HG02852 (cell line): Measurements from ENCODE around the gene ARL11.
A peak's percentile ranks its signal among the peaks of the same experiment; 100 is the strongest.
"Not testable (repeated sequence)": the region's sequence is repeated elsewhere in the genome, so short reads cannot be mapped to it uniquely, and the experiment has no call there.

ENCODE experiments used
- ATAC-seq: cut with Tn5 transposase; IDR thresholded peaks from one replicate; pipeline ENCODE4 v1.9.1; 2021; ENCODE audit warnings: mild to moderate bottlenecking, moderate library complexity; ENCODE audit not compliant: unreplicated experiment

ARL11 gene

GRCh38 chr13:49612042-49612441, 16.3 kb upstream of the ARL11 start:
- not testable (repeated sequence) for ATAC-seq

DNA sequence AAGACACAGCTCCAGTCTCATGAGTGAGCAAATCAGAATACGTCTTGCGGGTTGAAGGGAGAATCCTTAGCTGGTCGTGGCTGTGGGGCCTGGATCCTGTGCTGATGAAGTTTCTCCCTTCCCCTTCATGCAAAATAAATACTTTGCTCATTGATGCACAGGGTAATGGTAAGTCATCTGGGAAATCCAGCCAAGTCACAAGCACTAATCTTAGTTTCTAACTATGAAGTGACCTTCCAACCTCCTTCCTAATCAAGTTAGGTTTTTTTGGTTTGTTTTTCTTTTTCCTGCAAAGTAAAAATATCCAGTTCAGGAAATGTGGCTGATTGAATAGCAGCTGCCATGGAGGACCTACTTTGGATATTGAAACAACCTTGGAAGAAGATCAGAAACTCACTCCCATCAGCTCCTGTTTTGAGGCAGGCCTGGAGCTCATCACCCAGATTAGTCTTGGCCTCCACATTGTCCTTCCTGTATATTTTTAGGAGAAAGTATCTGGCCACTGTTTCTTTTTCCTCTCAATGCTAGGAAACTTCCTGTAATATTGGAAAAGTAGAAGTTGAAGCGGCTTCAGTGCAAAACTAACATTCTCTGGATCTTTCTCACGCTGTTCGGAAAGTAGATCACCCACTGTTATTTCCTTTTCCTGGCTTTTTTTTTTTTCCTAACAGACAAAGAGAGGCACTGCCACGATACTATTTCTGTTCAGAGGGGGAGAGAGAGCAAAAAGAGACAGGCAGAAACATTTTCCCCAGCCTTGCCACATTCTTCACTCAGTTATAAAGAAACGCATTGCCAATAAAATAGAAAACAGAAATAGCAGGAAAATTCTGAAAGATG, 12.3 kb upstream of the ARL11 start:
- no peak for ATAC-seq

DNA sequence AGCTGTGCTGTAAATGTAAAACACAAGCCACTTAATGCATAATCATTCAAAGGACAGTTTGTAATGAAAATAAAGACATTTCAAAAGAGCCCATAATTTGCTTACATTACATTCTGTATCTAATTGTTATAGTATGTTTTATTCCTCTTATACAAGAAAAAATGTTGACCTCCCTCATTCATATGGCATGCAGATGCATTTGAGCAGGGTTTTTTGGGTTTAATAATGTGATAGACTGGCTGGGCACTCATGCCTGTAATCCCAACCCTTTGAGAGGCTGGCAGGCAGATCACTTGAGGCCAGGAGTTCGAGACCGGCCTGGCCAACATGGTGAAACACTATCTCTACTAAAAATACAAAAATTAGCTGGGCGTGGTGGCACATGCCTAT, 11.6 kb upstream of the ARL11 start:
- ATAC-seq: no peak

DNA sequence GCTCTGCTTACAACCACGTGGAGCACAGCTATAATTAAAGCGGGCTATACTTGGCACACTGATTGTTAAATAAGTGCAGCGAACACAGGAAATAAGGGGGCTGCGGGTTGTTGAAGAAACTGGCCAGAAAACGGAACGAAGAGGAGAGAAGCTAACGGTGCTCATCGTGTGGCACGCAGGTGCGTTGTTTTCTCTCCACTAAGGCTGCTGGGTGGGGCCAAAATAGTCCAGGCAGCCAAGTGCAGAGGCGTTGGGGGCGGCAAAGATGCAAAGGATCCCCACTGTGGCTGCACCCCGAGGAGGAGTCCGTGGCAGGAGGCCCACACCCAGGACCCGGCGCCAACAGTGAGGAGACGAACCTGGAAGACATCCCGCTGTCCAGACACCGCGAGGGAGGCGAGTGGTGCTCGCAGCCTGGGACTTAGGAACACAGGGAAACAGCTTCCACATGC, 8.1 kb upstream of the ARL11 start:
- peak; percentile 94 for ATAC-seq

DNA sequence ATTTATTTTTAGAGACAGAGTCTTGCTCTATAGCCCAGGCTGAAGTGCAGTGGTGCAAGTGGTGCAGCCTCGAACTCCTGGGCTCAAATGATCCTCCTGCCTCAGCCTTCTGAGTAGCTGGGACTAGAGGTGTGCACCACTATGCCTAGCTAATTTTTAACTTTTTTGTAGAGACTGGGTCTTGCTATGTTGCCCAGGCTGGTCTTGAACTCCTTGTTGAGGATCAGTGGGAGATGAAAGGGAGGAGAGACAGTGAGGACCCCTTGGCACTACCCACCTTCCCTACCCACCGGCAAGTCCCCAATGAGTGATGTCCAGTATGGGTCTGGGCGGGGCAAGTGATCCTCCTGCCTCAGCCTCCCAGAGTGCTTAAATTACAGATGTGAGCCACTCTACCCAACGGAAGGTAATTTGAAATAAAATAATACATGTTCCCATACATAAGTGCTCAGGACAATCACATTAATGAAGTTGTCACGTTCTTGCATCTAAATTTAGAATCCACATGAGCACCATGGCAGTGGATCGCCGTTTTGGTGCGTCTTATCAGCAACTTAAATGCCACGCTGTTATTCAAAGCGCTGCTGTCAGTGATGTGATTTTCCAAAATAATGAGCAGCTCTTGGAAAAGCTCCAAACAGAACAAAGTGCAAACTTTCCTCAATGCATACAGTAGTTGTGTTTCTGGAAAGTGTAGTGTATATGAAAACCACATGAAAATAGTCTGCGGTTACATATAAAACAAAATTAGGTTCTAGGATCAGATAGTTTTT, 5.9 kb upstream of the ARL11 start:
- no peak for ATAC-seq

DNA sequence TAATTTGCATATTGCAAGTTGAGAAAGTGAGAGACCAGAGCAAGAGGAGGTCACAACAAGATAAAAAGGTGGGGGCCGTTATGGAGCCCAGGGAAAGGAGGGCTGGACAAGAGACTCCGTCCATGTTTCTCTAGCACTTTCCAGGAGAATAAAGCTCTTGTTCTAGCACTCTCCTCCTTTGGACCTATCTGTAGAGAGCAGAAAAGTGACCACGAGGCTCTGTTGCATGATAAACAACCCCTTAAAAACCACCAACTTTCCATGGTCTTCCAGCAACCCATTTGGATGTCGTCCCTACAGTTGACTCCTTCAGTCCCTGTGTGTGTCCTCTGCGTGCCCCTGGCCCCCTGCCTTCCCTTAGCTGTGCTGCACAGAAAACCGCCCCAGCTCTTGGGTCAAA, 4.1 kb upstream of the ARL11 start:
- no peak for ATAC-seq

DNA sequence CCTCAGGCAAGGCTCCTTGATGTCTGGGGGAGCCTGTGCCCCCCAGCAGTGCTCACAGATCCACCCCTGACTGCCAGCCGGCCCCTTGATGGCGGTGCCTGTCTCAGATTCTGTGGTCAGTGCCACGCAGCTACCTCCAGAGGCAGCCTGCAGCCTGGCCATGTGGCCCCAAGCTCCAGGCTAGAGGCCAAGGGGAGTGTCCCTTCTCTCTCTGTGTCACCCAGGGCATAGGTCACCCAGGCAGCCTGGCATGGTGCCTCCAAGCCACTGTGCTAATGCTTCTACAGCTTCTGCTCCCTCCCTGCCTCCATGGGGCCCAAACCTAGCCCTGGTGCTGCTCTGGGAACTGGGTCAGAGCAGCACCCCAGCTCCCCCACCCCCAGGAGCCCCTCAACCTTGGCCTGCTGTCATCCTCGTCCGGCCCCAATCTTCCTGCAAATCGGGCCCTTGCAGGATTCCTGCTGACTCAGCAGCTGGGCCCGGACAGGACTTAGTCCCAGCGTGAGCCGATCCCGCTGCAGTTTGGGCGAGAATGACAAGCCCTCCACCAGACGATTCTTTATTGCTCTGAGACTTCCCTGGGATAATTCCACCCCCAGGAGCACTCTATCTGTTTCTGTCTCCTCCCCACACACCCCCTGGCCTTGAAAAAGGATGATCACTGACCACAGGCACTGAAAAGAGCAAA, 2.8 kb upstream of the ARL11 start:
- no peak for ATAC-seq

DNA sequence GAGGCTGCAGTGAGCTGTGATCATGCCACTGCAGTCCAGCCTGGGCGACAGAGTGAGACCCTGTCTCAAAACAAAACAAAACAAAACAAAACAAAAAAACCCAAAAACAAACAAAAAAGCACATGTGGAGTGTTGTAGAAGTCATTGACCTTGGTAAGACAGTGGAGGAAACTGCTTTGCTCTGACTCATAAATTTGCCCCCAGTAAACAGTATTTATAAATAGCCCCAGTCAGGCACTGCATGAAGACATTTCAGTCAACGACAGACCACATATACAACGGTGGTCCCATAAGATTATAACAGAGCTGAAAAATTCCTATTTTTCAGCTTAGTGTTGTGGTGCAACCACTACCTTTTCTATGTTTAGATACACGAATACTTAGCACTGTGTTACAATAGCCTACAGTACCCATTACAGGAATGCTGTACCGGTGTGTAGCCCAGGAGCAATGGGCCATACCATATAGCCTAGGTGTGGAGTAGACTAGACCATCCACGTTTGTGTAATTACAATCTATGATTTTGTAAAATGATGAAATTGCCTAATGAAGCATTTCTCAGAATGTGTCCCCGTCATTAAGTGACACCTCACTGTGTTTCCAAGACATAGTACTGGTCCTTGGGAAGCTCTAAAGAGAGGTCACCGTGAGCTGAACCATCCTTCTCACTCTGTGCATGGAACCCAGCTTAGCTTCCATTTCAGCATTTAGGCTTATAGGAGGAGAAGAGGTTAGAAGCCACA, 1.1 kb downstream of the ARL11 start:
- no peak for ATAC-seq

GRCh38 chr13:49629947-49630346, 1.6 kb downstream of the ARL11 start:
- ATAC-seq: no peak

GRCh38 chr13:49630580-49630979, 2.3 kb downstream of the ARL11 start:
- ATAC-seq: no peak

DNA sequence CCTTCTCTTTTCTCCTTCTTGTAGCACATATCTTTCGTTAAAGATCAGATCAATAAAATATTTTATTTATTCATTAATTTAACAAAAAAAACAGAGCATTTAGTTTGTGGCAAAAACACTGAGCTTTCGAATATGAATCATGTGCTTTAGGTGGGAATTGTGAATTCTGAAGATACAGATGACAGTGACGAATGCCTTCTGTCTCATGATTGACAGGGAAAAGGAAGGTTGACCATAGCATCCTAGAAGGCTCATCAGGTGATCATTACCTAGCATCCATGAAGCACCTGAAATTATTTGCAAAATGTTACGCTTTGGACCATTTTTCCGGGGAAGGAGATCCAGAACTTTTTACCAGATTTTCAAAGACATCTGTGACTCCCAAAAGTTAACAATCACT, 3.8 kb downstream of the ARL11 start:
- no peak for ATAC-seq

DNA sequence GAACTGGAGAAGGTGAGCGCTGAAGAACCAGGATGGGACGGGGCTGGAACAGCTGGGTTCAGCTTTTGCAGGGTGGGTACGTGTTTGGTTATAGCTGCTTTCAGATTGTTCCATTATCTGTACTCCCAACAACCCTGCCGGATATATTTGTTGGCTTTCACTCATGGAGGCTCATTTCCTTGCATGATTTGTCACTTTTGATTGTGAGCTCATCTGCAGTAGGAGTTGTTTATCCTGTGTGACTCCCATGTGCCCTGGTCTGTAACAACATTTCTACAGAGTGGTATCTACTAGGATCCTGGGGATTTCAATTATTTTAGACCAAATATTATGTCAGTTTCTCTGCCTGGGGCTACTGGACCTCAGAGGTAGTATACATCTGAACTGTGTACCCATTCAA, 5.4 kb downstream of the ARL11 start:
- ATAC-seq: no peak

DNA sequence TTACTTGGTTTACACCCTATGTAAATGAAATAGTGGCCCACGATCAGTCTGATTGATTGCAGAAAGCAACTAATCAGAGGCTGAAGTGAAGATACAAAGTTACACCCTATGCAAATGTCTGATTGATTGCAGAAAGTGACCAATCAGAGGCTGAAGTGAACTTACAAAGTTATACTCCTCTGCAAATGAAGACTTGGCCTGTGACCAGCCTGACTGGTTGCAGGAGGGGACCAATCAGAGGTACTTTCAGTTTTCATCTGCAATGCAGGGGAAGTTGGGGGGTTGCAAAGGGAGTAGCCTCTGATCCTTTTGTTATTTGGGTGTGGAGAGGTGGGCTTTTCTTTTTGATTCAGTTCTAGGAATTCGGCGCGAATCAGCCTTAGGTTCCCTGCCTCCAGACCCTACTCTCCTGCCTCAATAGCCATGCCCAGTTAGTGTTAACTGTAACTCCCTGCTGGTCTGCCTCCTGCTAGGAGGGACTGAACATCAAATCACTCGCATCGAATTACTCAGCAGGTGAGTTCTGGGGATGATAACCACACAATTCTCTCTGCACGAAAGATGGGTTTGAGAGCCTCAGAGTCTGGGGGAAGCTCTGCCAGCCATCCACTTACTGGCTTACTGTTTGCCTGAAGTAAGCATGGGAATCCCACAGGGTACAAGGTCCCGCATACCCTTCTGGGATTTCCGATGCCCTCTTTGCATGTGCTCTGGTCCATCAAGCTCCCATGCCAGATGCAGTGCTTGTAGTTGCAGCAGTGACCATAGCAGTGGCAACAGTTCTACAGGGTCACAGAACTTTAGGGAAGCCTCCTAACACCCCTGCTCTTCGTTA, 7.5 kb downstream of the ARL11 start:
- no peak for ATAC-seq

GRCh38 chr13:49636705-49637104, 8.4 kb downstream of the ARL11 start:
- no peak for ATAC-seq

DNA sequence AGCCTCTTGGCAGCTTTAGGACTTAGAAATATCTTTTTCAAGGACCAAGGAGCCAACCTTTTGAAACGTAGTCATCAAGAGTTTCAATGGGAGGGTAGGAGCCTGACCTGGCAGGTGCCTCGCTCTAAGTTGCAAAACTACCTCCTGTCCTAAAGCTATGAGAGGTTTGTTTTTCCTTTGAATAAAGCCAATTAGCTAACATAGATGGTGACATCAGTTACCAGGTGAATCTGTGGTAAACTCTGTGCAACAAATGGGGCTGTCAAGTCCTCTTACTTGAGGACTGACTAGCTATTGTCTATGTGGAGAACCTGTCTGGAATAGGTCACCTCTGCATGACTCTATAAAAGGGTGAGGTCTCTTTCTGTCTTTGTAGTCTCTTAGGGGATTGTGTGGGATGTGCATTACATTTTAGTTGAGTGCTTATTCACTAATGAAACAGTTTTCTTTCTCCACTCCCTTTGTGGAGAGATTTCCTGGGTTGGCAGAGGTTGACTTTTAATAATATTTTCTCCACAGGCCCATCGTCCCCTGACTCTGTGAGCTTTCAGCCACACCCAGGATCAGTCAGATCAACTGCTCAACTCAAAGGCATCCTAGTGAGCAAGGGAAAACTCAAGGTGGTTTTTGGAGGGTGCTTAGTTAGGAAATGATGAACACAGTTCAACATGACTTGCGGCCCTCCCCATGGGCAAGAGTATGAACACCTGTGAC, 9.9 kb downstream of the ARL11 start:
- no peak for ATAC-seq

GRCh38 chr13:49638744-49639072, 10.4 kb downstream of the ARL11 start:
- no peak for ATAC-seq

DNA sequence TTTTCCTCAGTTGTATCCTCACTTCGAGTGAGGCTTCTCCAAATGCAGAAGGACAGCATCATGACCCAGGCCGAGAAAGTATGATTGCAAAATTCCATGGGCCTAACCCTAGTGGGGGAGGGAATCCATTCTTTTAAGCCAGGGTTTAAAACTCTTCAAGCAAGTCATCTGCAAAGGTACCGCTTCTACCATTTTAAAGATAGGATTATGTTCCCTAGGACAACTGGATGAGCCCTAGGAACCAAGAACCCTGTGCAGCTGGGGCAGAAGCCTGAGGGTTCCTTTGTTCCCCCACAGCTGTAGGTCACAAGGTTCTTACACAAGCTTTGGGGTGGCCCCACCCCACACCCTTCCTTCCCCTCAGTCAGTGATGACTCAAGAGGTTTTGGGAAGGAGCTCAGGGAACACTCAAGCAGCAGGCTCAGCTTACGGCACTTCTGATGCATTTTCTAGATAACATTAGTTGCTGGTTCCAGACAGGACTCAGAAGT, 13.5 kb downstream of the ARL11 start:
- no peak for ATAC-seq

DNA sequence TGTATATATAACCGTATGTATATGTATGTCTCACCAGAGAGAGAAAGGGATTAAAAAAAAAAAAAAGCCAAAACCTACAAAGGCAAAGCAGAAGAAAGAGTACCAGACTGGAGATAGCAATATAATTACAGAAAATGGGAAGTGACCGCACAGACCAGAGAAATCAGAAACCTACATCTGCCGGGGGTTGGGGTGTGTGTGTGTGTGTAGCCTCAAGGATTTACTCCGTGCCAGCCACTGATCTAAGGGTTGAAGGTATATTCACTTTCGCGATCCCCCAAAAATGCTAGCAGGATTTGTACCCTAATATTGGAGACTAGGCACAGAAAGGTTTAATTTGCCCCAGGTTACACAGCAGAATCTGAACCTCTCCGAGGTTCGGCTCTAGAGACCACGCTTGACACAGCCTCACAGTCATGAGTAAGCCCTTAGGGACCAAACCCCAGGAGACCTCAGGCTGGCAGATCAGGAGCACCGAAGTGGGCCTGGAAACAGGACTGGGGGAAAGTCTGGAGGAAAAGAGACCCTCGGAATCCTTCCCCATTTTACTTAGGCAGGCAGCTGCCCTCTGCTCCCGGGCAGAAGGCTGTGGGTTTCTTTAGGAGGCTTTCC, 14.8 kb downstream of the ARL11 start:
- no peak for ATAC-seq

DNA sequence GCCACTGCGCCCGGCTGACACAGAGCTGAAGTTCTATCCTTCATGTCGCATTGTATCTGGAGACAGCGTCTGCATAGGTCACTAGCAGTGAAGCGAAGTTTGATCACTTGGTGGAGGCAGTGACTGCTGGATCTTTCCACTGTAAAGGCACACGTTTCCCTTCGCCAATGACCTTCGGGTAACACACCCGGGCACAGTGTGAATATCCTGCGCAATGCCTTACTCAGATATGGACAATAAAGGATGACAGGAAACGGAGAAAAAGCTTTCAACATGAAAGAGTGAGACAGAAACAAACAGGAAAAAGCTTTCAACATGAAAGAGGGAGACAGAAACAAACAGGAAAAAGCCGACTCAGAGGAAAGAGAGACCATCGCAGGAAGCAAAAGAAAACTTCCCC, 17.1 kb downstream of the ARL11 start:
- ATAC-seq: no peak
